Central memory CD8-positive, alpha-beta T cell (primary cell): ENCODE data around the gene KCNJ1.

Experiments
- ATAC-seq: fragments of 150-1000 bp; cut with Tn5 transposase; replicated peaks from 2 replicates; pipeline ENCODE4 v1.10.0; 2022; ENCODE audit warnings: mild to moderate bottlenecking, moderate FRiP score, moderate number of reproducible peaks; ENCODE audit not compliant: poor library complexity, severe bottlenecking; ENCODE audit errors: extremely low read depth
- DNase-seq, 2 donors: peaks; one replicate each; pipeline ENCODE4 v3.0.0; 2021; ENCODE audit warnings: low spot score in 2 of 2
- H3K27ac Mint-ChIP-seq: one replicate; pipeline ENCODE4 v1.8.0; 2022; ENCODE audit warnings: low read depth, mild to moderate bottlenecking, moderate library complexity, mixed read lengths
- H3K27me3 Mint-ChIP-seq: one replicate; pipeline ENCODE4 v1.8.0; 2022; ENCODE audit warnings: mixed read lengths
- H3K36me3 Mint-ChIP-seq: one replicate; pipeline ENCODE4 v1.8.0; 2022; ENCODE audit warnings: mild to moderate bottlenecking, moderate library complexity, mixed read lengths; ENCODE audit not compliant: insufficient read depth
- H3K4me1 Mint-ChIP-seq: one replicate; pipeline ENCODE4 v1.8.0; 2022; ENCODE audit warnings: mixed read lengths
- H3K4me3 Mint-ChIP-seq: one replicate; pipeline ENCODE4 v1.8.0; 2022; ENCODE audit warnings: mild to moderate bottlenecking, moderate library complexity, mixed read lengths
- H3K9me3 Mint-ChIP-seq: one replicate; pipeline ENCODE4 v1.8.0; 2022; ENCODE audit warnings: mixed read lengths

KCNJ1 gene

DNA sequence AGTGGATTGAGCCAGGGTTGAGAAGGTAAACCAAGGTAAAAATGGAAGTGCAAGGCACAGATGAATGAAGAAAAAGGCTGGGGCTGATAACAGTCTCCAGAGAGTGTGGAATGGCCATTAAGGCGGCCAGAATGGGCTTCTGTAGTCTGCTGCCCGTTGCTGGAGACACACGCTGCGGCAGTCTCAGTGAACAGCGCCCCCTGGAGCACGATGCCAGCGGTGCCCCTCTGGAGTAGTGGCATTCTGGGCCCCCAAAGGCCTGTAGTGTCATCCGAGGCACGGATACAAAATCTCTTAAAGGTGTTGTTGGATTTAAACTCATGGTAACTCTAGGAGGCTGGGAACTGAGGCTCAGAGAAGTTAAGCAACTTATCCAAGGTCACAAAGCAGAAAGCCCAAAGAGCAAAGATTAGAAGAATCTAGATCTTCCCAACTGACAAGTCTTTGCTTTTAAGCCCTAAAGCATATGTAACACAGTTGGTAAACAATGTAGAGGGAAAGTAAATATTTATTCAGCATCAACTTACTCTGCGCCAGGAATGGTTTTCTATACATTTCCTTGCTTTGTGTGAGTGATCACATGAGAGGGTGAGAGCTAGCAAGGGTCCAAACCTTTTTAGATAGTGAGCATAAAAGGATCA, 18.2 kb downstream of the KCNJ1 start:
- DNase-seq (peak; percentile 42 to 55), ATAC-seq (no peak)
- peaks cover 24% of the 10 kb centered on the region for H3K4me1 Mint-ChIP-seq
- H3K4me3 Mint-ChIP-seq = no peak overlapping the region
- no peaks in the 10 kb centered on the region for H3K9me3 Mint-ChIP-seq
- no peaks in the 10 kb centered on the region for H3K36me3 Mint-ChIP-seq
- no peak overlapping the region for H3K27ac Mint-ChIP-seq
- no peaks in the 10 kb centered on the region for H3K27me3 Mint-ChIP-seq

DNA sequence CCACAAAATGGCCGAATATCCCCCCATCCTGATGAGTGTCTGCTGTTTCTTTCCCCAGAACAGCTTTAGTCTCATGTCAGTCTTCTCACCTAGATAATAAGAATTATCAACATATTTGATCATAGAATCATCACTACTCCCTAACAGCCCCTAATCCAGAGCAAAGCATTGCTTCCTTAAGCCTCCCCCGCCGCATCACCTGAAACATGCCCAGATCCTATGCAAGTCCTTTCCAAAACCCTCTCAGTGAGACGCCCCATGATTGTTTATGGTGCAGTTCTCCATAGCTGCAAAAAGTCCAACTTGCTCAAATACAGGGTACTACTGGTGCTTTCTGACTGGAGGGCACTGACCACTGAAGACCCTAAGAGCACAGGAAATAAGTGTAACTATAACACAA, 20.1 kb downstream of the KCNJ1 start:
- no peaks in the 10 kb centered on the region for H3K27me3 Mint-ChIP-seq
- no peaks in the 10 kb centered on the region for H3K36me3 Mint-ChIP-seq
- H3K9me3 Mint-ChIP-seq = no peaks in the 10 kb centered on the region
- H3K4me3 Mint-ChIP-seq = no peak overlapping the region
- ATAC-seq = no peak
- DNase-seq = no peak
- H3K4me1 Mint-ChIP-seq = peaks cover 27% of the 10 kb centered on the region
- H3K27ac Mint-ChIP-seq = no peak overlapping the region

DNA sequence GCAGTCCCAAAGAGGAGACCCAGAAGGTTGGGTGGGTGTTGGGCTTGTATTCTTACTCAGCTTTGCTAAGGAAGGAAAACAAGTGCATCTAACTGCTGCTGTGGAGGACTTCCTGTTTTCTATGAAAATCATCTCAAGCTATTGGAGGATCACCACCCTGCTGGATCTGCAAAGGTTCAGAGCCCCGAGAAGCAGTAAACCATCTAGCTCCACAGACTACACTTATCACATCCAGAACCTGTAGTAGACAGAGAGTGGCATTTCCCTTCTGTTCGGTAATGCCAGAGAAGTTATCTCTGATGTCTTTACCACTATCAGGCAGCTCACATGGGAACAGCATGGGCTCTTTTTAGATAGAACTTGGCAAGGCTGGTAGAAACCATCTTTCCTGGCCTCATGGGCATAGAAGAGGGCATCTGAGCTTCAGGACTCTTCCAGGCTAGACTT, 21.7 kb downstream of the KCNJ1 start:
- DNase-seq (no peak), ATAC-seq (no peak)
- no peaks in the 10 kb centered on the region for H3K27me3 Mint-ChIP-seq
- no peak overlapping the region for H3K4me3 Mint-ChIP-seq
- no peak overlapping the region for H3K27ac Mint-ChIP-seq
- peaks cover 40% of the 10 kb centered on the region for H3K4me1 Mint-ChIP-seq
- no peaks in the 10 kb centered on the region for H3K9me3 Mint-ChIP-seq
- H3K36me3 Mint-ChIP-seq = peaks cover 1% of the 10 kb centered on the region

DNA sequence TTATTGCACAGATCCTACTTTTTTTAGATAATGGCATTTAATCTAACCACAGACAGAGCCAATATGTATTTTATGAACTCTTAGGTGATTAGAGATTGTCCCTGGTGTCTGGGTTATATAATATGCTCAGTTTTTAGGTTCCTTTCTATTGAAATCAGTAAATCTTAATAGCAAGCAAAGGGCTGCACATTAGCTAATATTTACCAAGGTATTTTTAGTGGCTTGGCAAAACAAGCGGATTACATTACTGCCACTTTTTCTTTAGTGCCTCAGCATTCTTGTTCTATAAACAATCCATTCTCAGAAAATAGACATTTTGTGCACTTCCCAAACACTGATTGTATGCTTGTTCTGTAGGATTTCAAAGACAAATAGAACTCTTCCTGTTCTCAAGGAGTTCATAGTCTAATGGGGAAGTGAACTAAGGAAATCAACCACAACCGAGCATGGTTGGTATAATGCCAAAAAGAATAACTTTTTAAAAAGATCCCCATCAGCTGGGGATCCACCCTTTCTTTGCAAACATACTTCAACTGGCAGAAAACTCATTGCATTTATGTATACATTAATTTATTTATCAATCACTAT, 23.8 kb downstream of the KCNJ1 start:
- no peaks in the 10 kb centered on the region for H3K9me3 Mint-ChIP-seq
- no peak overlapping the region for H3K4me3 Mint-ChIP-seq
- H3K4me1 Mint-ChIP-seq = peaks cover 34% of the 10 kb centered on the region
- no peaks in the 10 kb centered on the region for H3K27me3 Mint-ChIP-seq
- no peak for ATAC-seq
- H3K27ac Mint-ChIP-seq = no peak overlapping the region
- DNase-seq = no peak
- H3K36me3 Mint-ChIP-seq = peaks cover 5% of the 10 kb centered on the region

DNA sequence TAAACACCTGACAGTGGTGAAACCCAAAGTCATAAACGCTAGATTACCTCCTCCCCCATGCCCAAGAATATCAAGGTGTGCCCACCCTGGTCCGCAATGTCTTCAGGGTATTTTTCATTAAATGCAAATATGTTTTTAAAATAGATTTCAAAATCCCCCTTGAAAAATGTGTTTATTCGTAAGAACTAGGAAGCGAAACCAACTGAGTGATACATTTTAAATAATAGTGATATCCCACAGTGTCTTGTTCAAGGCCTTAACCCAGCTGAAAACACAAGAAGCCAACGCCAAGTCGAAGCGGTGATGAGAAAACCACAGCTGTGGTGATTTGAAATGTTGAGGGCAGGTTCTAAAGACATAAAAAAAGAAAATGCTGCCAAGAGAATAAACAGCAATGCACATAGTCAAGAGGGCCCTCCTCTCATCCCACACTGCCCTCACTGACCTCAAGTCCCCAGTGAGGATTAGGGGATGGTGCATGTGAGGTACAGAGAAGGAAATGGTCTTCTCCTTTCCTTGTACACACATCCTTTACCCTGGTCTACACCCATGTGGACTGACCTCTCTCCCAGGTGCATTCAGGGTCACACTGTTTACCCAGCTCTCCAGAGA, 25.5 kb downstream of the KCNJ1 start:
- H3K36me3 Mint-ChIP-seq = peaks cover 5% of the 10 kb centered on the region
- H3K27ac Mint-ChIP-seq = peak overlapping the region; percentile 68

DNA sequence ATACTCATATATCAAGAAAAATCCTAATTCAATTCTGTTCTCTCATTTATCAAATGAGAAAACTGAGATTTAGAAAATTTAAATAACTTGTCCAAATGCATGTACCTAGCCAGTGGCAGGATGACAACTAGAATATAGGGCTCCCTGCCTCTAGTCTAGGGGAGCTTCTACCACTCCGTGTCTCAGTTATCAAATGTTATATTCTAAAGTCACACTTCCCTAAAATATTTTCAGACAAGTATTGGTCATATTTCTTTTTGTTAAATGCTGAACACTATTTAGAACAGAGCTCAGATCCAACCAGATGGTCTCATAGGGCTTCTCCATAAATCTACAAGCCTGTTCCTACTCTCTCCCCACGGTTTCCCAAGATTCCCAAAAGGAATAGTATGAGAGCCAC, 26.3 kb downstream of the KCNJ1 start:
- H3K4me1 Mint-ChIP-seq = peaks cover 48% of the 10 kb centered on the region
- H3K4me3 Mint-ChIP-seq = no peak overlapping the region

More for the DNA sequence above, 25.5 kb downstream of the KCNJ1 start:
- no peak overlapping the region for H3K4me3 Mint-ChIP-seq
- peak; percentile 41 for ATAC-seq
- H3K9me3 Mint-ChIP-seq = no peaks in the 10 kb centered on the region
- H3K4me1 Mint-ChIP-seq = peaks cover 48% of the 10 kb centered on the region
- no peaks in the 10 kb centered on the region for H3K27me3 Mint-ChIP-seq
- no peak for DNase-seq

DNA sequence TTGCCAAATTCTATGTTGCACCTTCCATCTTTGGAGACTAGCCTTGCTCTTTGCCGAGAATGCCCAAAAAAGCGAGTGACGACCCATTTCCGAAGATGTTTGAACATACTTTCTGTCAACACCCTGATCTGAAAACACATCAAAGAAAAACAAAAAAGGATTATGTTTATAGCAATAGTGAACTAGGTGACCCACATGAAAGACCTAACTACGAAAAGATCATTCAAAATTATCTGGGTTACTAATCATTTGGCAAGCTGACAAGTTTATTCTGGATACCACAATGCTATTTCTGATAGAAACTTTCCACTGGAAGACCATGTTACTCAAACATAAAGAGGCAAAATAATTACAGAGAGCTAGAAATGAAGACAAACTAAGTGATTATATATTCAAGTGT, 27.0 kb downstream of the KCNJ1 start:
- Mint-ChIP-seq H3K4me3 (no peak overlapping the region), H3K27ac (no peak overlapping the region), H3K27me3 (no peaks in the 10 kb centered on the region), H3K36me3 (peaks cover 5% of the 10 kb centered on the region), H3K4me1 (peaks cover 42% of the 10 kb centered on the region), H3K9me3 (no peaks in the 10 kb centered on the region)
- DNase-seq = no peak
- ATAC-seq = peak; percentile 44

More for the DNA sequence above, 26.3 kb downstream of the KCNJ1 start:
- no peak for ATAC-seq
- no peak for DNase-seq
- H3K9me3 Mint-ChIP-seq = no peaks in the 10 kb centered on the region
- peak overlapping the region; percentile 68 for H3K27ac Mint-ChIP-seq
- no peaks in the 10 kb centered on the region for H3K27me3 Mint-ChIP-seq
- peaks cover 5% of the 10 kb centered on the region for H3K36me3 Mint-ChIP-seq

DNA sequence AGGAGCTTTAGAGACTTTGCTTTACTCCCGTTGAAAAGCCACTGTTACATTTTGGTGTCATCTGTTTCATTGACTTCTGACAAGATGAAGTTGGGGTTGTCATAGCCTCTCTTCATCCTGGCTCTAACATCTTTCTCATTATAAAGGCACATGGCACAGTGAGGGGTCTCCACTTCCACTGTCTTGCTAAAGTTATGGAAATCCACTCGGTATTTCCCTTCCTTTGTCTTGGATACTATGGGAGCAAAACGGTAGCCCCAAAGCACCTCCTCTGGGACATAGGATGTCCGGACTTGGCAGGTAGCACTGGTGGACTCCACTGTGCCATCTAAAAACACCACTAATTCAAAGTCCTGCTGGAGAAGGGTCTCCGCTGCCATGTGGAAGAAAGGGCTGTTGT, 28.0 kb downstream of the KCNJ1 start:
- Mint-ChIP-seq H3K4me3 (no peak overlapping the region), H3K4me1 (peaks cover 36% of the 10 kb centered on the region), H3K27me3 (no peaks in the 10 kb centered on the region), H3K9me3 (no peaks in the 10 kb centered on the region), H3K36me3 (peaks cover 5% of the 10 kb centered on the region), H3K27ac (no peak overlapping the region)
- DNase-seq (no peak), ATAC-seq (no peak)

DNA sequence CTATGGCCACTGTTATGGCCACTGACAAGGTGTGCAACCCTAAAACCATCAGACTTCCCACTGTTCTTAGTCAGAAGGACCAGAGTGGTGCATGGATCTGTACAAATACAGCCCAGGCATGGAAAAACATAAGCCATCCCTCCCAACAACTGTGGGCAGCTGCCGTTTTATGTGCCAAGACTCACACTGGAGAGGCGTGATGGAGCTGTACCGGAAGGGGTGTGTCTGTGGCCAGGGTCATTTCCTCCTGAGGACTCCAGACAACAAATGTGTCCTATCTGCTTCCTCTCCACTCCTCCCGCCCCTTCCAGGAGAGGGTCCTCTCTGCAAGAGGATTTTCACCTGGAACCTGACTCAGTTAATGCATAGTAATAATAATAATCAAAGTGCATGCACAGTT, 29.5 kb downstream of the KCNJ1 start:
- no peaks in the 10 kb centered on the region for H3K9me3 Mint-ChIP-seq
- DNase-seq = no peak

DNA sequence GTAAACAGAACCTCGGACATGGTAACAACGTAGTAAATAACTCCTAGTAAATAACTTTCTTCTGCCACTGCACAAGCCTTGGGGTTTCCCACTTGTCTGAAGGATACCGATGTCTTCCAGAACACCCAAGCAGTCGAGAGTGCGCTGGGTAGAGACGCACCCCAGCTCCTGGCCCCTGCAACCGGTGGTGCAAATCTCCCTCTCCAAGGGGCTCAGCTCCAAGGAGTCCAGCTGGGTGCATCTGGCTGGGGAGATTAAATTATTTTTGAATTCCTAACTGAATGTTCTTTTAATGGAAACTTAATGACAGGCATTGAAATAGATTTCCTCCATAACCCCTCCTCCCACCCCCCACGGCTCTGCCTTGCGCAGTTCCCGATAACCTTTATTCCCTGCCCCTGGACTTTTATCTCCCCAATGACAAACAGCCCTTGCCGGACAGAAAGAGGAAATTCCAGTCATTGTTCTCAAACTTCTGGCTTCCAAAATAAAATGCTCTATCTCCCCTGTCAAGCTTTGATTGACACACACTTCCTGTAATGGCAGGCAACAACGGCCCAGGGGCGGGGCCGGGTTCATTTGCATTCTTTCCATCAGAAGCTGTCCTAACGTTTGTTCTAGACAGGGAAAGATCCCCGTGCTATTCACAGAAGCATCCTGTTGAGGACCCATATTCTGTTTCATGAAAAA, 31.2 kb downstream of the KCNJ1 start:
- ATAC-seq = no peak
- Mint-ChIP-seq H3K27me3 (no peaks in the 10 kb centered on the region), H3K4me1 (peaks cover 28% of the 10 kb centered on the region), H3K36me3 (peaks cover 6% of the 10 kb centered on the region), H3K9me3 (no peaks in the 10 kb centered on the region), H3K4me3 (no peak overlapping the region), H3K27ac (no peak overlapping the region)
- no peak for DNase-seq

More for the DNA sequence above, 29.5 kb downstream of the KCNJ1 start:
- Mint-ChIP-seq H3K4me3 (no peak overlapping the region), H3K27me3 (no peaks in the 10 kb centered on the region), H3K36me3 (peaks cover 5% of the 10 kb centered on the region), H3K4me1 (peaks cover 36% of the 10 kb centered on the region), H3K27ac (no peak overlapping the region)
- no peak for ATAC-seq

DNA sequence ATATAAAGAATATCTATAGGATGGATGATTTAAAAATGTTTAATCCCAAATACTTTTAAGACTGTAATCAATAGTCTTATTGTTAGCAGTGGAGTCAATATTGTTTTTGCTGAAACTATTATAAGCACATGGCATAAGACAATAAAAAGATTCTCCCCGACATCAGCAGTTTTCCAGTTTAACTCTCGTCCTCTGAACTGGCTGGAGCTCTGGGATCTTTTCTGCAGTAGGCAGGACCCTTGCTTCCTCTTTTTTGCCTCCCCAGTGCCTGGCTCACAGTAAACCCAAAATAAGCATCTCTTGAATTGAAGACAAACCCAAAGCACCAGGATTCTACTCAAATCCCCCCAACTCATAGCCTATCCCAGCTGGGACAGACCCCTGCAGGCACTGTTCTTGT, 32.9 kb downstream of the KCNJ1 start:
- H3K4me1 Mint-ChIP-seq = peaks cover 36% of the 10 kb centered on the region
- H3K27ac Mint-ChIP-seq = no peak overlapping the region
- H3K27me3 Mint-ChIP-seq = no peaks in the 10 kb centered on the region
- ATAC-seq = no peak
- no peaks in the 10 kb centered on the region for H3K9me3 Mint-ChIP-seq
- H3K4me3 Mint-ChIP-seq = no peak overlapping the region
- H3K36me3 Mint-ChIP-seq = peaks cover 6% of the 10 kb centered on the region
- DNase-seq = no peak

DNA sequence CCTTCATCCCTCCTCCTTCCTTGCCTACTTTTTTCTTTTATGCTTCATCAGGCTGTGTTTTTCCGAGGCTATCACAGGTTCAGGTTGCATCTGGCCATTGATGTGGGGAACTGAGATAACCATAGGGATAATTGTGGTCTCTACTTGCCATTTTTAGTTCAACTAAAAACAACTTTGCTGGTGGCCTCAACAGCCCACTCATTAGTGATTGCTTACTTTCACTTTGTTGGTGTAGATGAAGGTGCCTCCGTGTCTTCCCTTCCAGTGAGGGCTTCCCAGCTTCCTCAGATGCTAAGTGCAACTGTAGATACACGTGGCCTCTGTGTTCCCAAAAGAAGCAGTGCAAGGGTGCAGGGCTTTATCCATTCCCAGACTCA, 35.0 kb downstream of the KCNJ1 start:
- Mint-ChIP-seq H3K27me3 (no peaks in the 10 kb centered on the region), H3K4me3 (no peak overlapping the region), H3K36me3 (peaks cover 6% of the 10 kb centered on the region), H3K27ac (no peak overlapping the region), H3K9me3 (no peaks in the 10 kb centered on the region), H3K4me1 (peaks cover 22% of the 10 kb centered on the region)
- DNase-seq = no peak
- ATAC-seq = no peak
